SK-MEL-5 (cell line): ENCODE data around the gene CARD11. TPM values are rescaled to one million over a fixed set of nuclear protein-coding genes. Genes with fewer than 3 reads are reported as not detected.

Experiments used
- DNase-seq: peaks from one replicate; pipeline ENCODE4 v3.0.0-alpha.2; 2016; ENCODE audit warnings: low read depth, low spot score
- in situ Hi-C: cut with HindIII; loops from 2 replicates; pipeline ENCODE4 v1.10.0; 2016; ENCODE audit warnings: low sequenced_read_pairs, high pct_unique_total_duplicates, low pct_unique_long_range_greater_than_20kb
- total RNA-seq: library from RNA; depleted of rRNA; stranded (reverse); fragments of >200 nt; shearing (Covaris generic); gene quantifications from 2 replicates; pipeline ENCODE4 v1.2.3, GENCODE V29; 2014

The CARD11 gene
- total RNA-seq, 1 experiment from 2014 or later, result not detected

DNA sequence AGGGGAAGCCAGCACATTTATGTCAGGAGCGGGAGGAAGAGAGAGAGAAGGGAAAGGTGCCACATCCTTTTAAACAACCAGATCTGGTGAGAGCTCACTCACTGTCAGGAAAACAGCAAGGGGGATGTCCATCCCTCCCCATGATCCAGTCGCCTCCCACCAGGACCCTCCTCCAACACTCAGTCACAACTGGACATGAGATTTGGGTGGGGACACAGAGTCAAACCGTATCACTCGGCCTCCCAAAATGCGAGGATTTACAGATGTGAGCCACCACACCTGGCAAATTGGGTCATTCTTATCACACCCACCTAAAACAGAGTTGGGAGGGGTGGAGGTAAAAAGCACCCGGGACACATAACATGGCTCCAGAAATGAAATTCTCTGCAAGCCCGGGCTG, 41.0 kb downstream of the CARD11 start:
- DNase-seq, result no peak
- in situ Hi-C loops, result no loop called here

- in situ Hi-C loops, result no loop called here
- DNase-seq, result no peak
Observed at GRCh38 chr7:3000566-3000965, 43.1 kb downstream of the CARD11 start.

- DNase-seq, result no peak
- in situ Hi-C loops, result no loop called here
Observed at GRCh38 chr7:2999078-2999500, 44.6 kb downstream of the CARD11 start.

DNA sequence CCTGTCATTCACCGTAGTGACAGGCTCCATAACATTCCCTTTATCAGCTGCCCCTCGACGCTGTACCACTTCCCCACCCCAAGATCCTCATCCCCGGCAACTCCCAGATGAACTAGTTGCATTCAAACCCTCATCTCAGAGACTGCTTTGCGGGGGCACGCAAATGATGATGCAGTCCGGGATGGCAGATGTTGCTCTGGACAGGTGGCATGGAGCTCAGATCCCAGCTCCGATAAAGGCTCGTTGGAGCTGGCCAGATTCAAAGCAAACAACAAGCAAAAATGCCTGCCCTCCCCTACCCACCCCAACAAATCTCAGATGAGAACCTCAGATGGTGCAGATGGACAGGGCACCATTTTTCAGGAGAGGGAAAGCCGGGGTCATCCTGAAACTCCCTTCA, 46.7 kb downstream of the CARD11 start:
- in situ Hi-C loops, result no loop called here
- DNase-seq, result no peak

DNA sequence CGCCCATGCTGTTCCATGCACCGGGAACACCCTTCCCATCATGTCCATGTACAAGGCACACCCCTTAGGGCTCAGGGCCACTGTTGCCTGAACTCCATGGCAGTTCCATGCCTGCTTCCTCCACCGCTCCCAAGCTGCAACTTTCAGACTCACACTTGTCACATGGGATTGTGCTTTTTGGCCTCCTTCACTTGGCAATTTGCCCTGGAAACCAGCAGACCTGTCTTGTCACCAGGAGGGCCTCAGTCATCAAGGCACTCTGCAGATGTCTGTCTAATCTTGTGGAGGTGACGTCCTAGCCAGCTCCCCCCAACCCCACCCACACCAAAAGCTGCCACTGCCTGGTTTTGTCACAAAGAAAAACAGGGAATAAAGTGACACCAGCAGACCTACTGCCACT, 47.5 kb downstream of the CARD11 start:
- no peak for DNase-seq
- in situ Hi-C loops, result no loop called here

DNA sequence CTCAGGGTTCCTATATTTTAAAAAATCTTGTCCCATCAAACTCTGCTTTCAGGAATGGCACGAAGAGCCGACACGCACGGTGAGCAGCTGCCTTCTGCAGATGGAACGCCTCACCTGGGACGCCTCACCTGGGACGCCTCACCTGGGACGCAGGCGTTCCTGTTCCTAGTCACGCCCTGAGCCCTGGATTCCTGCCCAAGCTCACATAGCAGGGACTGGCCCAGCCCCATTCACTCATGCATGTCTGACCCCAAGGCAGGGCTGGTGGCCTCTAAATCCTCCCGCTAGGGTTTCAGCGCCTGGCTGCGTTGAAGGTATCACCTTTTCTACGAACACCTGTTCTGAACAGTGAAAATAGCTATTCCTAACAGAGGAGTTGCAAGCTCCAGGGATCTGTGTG, 49.8 kb downstream of the CARD11 start:
- in situ Hi-C loops, result no loop called here
- DNase-seq, result no peak

DNA sequence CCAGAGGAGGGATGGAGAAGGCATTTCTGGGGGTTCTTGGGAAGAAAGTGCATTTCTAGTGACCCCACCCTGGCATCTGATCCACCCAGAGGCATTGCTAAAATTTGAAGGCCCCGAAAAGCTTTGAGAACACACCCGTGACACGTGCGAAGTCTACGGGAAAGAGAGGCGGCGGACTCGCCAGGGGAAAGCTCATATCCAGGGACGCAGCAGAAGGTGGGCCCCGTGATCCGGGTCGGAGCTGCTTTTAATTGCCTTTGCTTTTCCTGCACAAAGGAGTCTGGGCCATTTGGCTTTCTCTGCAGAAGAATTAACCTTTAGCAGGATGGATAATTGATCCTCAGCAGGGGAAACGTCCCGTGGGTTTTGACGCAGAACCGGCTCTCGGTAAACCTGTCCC, 50.3 kb downstream of the CARD11 start:
- in situ Hi-C loops, result no loop called here
- DNase-seq, result no peak

DNA sequence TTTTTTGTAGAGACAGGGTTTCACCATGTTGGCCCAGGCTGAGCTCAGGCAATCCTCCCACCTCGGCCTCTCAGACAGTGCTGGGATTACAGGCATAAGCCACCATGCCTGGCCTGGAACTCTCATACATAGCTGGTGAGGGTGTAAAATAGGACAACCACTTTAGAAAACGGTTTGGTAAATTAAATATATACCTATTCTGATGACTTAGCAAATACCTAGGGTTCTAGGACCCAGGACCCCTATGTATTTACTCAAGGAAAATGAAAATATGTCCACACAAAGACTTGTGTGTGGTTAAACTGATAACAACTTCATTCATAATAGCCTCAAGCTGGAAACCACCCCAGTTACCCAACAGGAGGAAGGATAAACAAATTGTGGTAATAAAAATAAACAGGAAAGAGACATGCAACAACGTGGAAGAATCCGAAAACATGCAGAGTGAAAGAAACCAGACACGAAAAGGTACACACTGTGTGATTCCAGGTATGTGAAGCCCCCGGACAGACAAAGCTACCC, 52.7 kb downstream of the CARD11 start:
- no peak for DNase-seq
- in situ Hi-C loops, result no loop called here

GRCh38 chr7:2986561-2986960, 57.1 kb downstream of the CARD11 start:
- no peak for DNase-seq
- in situ Hi-C loops, result no loop called here

- in situ Hi-C loops, result no loop called here
- DNase-seq, result no peak
Observed at GRCh38 chr7:2985866-2986265, 57.8 kb downstream of the CARD11 start.

- DNase-seq, result no peak
- in situ Hi-C loops, result no loop called here
Observed at GRCh38 chr7:2984091-2984490, 59.6 kb downstream of the CARD11 start.

DNA sequence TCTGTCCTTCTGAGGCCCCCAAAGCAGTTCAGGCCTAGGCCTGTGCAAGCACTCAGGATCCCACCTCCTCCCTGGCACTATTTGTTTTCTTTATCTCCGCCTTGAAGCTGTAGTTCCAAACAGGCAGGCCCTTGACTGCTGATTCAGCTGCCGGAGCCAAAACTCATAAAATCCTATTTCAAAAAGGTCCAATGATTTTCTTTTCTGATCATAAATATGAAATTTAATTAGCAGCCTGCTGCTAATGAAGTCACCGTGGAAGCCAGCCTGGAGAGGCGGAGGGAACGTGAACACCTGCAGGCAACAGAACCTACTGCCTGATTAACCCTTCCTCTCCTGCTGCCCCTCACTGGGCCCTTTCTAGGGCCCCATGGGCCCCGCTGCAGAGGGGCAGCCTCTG, 60.1 kb downstream of the CARD11 start:
- no peak for DNase-seq

DNA sequence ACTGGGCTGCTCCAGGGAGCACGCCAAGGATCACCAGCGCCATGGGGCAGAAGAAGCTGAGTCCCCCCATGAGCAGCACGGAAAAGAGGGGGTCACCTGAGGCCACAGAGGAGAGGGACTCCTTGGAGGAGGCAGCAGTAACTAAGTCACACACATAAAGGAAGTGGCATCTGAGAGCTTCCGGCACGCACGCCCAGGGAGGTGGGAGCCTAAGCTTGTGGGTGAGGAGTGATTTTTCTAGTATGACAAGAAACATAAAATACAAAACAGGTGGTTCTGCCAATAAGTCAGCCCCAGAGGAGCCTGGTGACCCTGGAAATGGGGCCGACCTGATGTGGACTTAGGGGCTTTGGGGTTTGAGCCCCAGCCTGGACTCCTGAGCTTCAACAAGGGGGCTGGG, 60.8 kb downstream of the CARD11 start:
- in situ Hi-C loops, result no loop called here
- no peak for DNase-seq

More for the DNA sequence above, 60.1 kb downstream of the CARD11 start:
- in situ Hi-C loops, result no loop called here

- in situ Hi-C loops, result no loop called here
- DNase-seq, result no peak
Observed at GRCh38 chr7:2982401-2982800, 61.3 kb downstream of the CARD11 start.

GRCh38 chr7:2981103-2981480, 62.6 kb downstream of the CARD11 start:
- in situ Hi-C loops, result no loop called here
- DNase-seq, result no peak

DNA sequence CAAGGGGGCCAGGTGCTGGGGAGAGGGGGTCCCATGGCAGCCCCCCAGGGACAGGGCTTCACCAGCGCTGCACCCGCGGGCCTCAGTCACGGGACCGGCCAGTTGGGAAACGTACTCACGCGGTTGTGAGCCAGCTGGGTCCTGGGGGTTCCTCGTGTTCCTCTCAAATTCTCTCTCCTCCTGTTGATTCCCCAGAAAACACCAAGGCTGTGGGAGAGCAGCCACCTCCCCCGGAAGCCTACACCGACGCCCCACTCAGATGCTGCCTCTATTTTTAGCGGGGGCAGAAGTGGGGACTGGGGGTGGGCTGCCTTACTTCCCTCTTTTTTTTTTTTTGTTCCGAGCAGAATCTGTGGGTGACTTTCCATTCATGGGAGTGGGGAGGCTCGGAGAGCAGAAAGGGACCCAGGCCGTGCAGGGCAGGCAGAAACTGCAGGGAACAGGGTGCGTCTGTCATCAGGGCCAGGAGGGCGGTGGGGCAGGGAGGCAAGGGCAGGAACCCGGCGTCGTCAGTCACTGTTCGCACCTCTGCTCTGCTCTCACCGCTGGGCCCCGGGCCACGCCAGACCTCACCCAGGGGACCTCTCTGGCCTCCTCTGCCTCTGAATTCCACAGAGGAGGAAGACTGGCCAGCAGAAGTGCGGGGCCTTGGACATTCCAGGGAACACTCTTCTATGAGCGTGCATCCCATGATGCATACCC, 63.1 kb downstream of the CARD11 start:
- in situ Hi-C loops, result no loop called here
- no peak for DNase-seq

- in situ Hi-C loops, result no loop called here
- DNase-seq, result no peak
Observed at GRCh38 chr7:2979951-2980350, 63.7 kb downstream of the CARD11 start.

GRCh38 chr7:2979201-2979631, 64.5 kb downstream of the CARD11 start:
- no peak for DNase-seq
- in situ Hi-C loops, result no loop called here

DNA sequence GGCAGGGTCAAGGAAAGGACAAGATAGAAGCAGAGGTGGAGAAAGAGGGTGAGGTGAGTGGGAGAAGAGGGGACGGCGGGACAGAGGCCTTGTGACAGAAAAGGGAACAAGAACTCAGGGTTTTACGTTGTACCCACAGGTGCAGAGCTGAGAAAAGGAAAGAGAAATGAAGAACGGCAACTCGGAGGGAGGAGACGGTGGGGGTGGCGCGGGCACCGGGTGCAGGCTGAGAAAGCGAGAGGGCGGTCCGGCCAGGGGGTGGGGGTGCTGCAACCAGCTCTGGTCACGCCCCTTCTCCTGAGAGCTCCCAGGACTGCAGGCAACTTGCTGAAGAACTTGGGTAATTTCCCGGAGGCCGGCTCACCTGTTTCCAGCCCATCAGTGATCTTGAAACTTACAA, 65.3 kb downstream of the CARD11 start:
- in situ Hi-C loops, result no loop called here
- DNase-seq, result no peak
